SKM-1 treated with dmso at 0.1 percent for 144 hours (cell line): ENCODE results near the gene SLF1.
"Not testable (repeated sequence)": the region's sequence is repeated elsewhere in the genome, so short reads cannot be mapped to it uniquely, and the experiment has no call there.

Source experiments
- DNase-seq: peaks from one replicate; lab custom pipeline; 2025; ENCODE audit not compliant: unreplicated experiment; lab: John Stamatoyannopoulos, UW

SLF1 gene

GRCh38 chr5:94618493-94619328, at the start of gene SLF1, which contains the start of gene KIAA0825:
Gene SLF1 (plus strand): TSS chr5:94618669. CDS start chr5:94628811, 10,142 bp downstream.
Gene KIAA0825 (minus strand): TSS chr5:94618604. CDS start chr5:94537126, 81,478 bp downstream.
- peak; percentile 84 for DNase-seq

GRCh38 chr5:94571415-94571814, 47.1 kb upstream of the SLF1 start:
- no peak for DNase-seq

GRCh38 chr5:94573349-94573748, 45.1 kb upstream of the SLF1 start:
- not testable (repeated sequence) for DNase-seq

- DNase-seq = no peak
Measured at GRCh38 chr5:94575196-94575595, 43.3 kb upstream of the SLF1 start.

GRCh38 chr5:94577466-94578245, 40.8 kb upstream of the SLF1 start:
- no peak for DNase-seq

GRCh38 chr5:94595281-94595840, 23.1 kb upstream of the SLF1 start:
- peak; percentile 74 for DNase-seq

- peak; percentile 29 for DNase-seq
Measured at GRCh38 chr5:94613583-94613982, 4.9 kb upstream of the SLF1 start.

GRCh38 chr5:94614156-94614805, 4.2 kb upstream of the SLF1 start:
- DNase-seq = no peak

GRCh38 chr5:94615862-94616261, 2.6 kb upstream of the SLF1 start:
- DNase-seq = no peak

GRCh38 chr5:94618029-94618492, 408 bp upstream of the SLF1 start:
- DNase-seq = peak; percentile 15

- DNase-seq = no peak
Measured at GRCh38 chr5:94620256-94620655, 1.8 kb downstream of the SLF1 start.

GRCh38 chr5:94621763-94622162, 3.3 kb downstream of the SLF1 start:
- DNase-seq = no peak

- no peak for DNase-seq
Measured at GRCh38 chr5:94623011-94623410, 4.5 kb downstream of the SLF1 start.

- DNase-seq = no peak
Measured at GRCh38 chr5:94623877-94624276, 5.4 kb downstream of the SLF1 start.

- no peak for DNase-seq
Measured at GRCh38 chr5:94627191-94627590, 8.7 kb downstream of the SLF1 start.

GRCh38 chr5:94632024-94632423, 13.6 kb downstream of the SLF1 start:
- DNase-seq = no peak

GRCh38 chr5:94640176-94640575, 21.7 kb downstream of the SLF1 start:
- DNase-seq = no peak

GRCh38 chr5:94645053-94645452, 26.6 kb downstream of the SLF1 start:
- no peak for DNase-seq

GRCh38 chr5:94646758-94647157, 28.3 kb downstream of the SLF1 start:
- DNase-seq = no peak

- DNase-seq = no peak
Measured at GRCh38 chr5:94649874-94650273, 31.4 kb downstream of the SLF1 start.

GRCh38 chr5:94658272-94658671, 39.8 kb downstream of the SLF1 start:
- DNase-seq = no peak
